ENCODE results near the gene RASA4B.

Gene RASA4B

GRCh38 chr7:102454468-102454867 is 63.1 kb downstream of the RASA4B start:
- no peak for DNase-seq (ENCODE audit: low read depth in 2 of 2)

- no peak for DNase-seq (ENCODE audit: low read depth in 2 of 2)
Measured at GRCh38 chr7:102453319-102453718, 64.3 kb downstream of the RASA4B start.

- no peak for DNase-seq (ENCODE audit: low read depth in 2 of 2)
Measured at GRCh38 chr7:102452451-102452850, 65.1 kb downstream of the RASA4B start.

GRCh38 chr7:102451371-102452054 is 66.1 kb downstream of the RASA4B start:
- DNase-seq (ENCODE audit: low read depth in 2 of 2), result no peak

- peak in 1 of 2 donors; percentile 29 for DNase-seq (ENCODE audit: low read depth in 2 of 2)
Measured at GRCh38 chr7:102450242-102450641, 67.3 kb downstream of the RASA4B start.

- no peak for DNase-seq (ENCODE audit: low read depth in 2 of 2)
Measured at GRCh38 chr7:102449136-102449535, 68.4 kb downstream of the RASA4B start.

GRCh38 chr7:102447311-102447710 is 70.3 kb downstream of the RASA4B start:
- no peak for DNase-seq (ENCODE audit: low read depth in 2 of 2)

- DNase-seq (ENCODE audit: low read depth in 2 of 2), result no peak
Measured at GRCh38 chr7:102446387-102447156, 71.0 kb downstream of the RASA4B start.

- no peak for DNase-seq (ENCODE audit: low read depth in 2 of 2)
Measured at GRCh38 chr7:102445674-102446071, 71.9 kb downstream of the RASA4B start.

GRCh38 chr7:102444961-102445673 is 72.5 kb downstream of the RASA4B start:
- DNase-seq (ENCODE audit: low read depth in 2 of 2), result no peak

- no peak for DNase-seq (ENCODE audit: low read depth in 2 of 2)
Measured at GRCh38 chr7:102439963-102440795, 77.4 kb downstream of the RASA4B start.

GRCh38 chr7:102436118-102436517 is 81.5 kb downstream of the RASA4B start:
- no peak for DNase-seq (ENCODE audit: low read depth in 2 of 2)

GRCh38 chr7:102434039-102434486 is 83.5 kb downstream of the RASA4B start:
- DNase-seq (ENCODE audit: low read depth in 2 of 2), result no peak

GRCh38 chr7:102433219-102434038 is 84.1 kb downstream of the RASA4B start, which contains the start of gene ORAI2:
Gene ORAI2 (plus strand): TSS chr7:102433575. CDS start chr7:102438957, 5,382 bp downstream.
- peak; percentile 70 to 87 for DNase-seq (ENCODE audit: low read depth in 2 of 2)

Measured in stimulated activated CD8-positive, alpha-beta memory T cell treated with anti-CD3 and anti-CD28 coated beads, Interleukin-7, amount 100 ng/mL, for 4 hours (primary cell).